OCI-LY7 (cell line): ENCODE measurements around the gene KIF6. TPM values are rescaled to one million over a fixed set of nuclear protein-coding genes. Genes with fewer than 3 reads are reported as not detected.
A peak's percentile ranks its signal among the peaks of the same experiment; 100 is the strongest.

Experiments
- BruUV-seq: library from RNA; stranded (reverse); fragments of 400-500 nt; replicated peaks from 2 replicates; lab custom pipeline; 2021; lab: Mats Ljungman, UMichigan
- CTCF ChIA-PET: fragments of 300-600 bp; sonication (Branson Sonifier 250); formaldehyde crosslinking; loops from one replicate; lab custom pipeline; 2022; ENCODE audit warnings: antibody characterized with exemption; ENCODE audit not compliant: unreplicated experiment; lab: Charles Lee
- POLR2A ChIA-PET: fragments of 300-600 bp; sonication (Branson Sonifier 250); formaldehyde crosslinking; loops from one replicate; lab custom pipeline; 2022; ENCODE audit warnings: antibody characterized with exemption; lab: Charles Lee
- DNase-seq: peaks from one replicate; pipeline ENCODE4 v3.0.0-alpha.2; 2015; ENCODE audit warnings: low spot score
- H2AFZ ChIP-seq: fragments of 200-600 bp; sonication (generic), shearing (Covaris generic); 2 replicates; pipeline ENCODE4 v1.6.1; 2014; ENCODE audit warnings: mild to moderate bottlenecking, antibody characterized with exemption, low read length, moderate library complexity
- H3K27ac ChIP-seq: fragments of 200-600 bp; sonication (generic); 2 replicates; pipeline ENCODE4 v1.5.1; 2014; ENCODE audit warnings: mixed run types, low read depth, mild to moderate bottlenecking, moderate library complexity, low read length, inconsistent platforms; ENCODE audit not compliant: poor library complexity, severe bottlenecking
- H3K36me3 ChIP-seq: fragments of 200-600 bp; sonication (generic); 2 replicates; pipeline ENCODE4 v1.6.1; 2014; ENCODE audit warnings: mild to moderate bottlenecking, antibody characterized with exemption, low read length, moderate library complexity, mixed read lengths; ENCODE audit not compliant: insufficient read depth
- H3K4me1 ChIP-seq: fragments of 200-600 bp; sonication (generic); 2 replicates; pipeline ENCODE4 v1.5.1; 2014; ENCODE audit warnings: mild to moderate bottlenecking, low read length; ENCODE audit not compliant: insufficient read depth, poor library complexity, severe bottlenecking
- H3K4me2 ChIP-seq: fragments of 200-600 bp; sonication (generic); 2 replicates; pipeline ENCODE4 v1.6.1; 2014; ENCODE audit warnings: mild to moderate bottlenecking, low read length
- H3K4me3 ChIP-seq: fragments of 200-600 bp; sonication (generic); 2 replicates; pipeline ENCODE4 v1.5.1; 2014; ENCODE audit warnings: mild to moderate bottlenecking, low read depth, low read length; ENCODE audit not compliant: poor library complexity, severe bottlenecking
- H3K79me2 ChIP-seq: fragments of 200-600 bp; sonication (generic); 2 replicates; pipeline ENCODE4 v1.6.1; 2016; ENCODE audit warnings: low read depth, mild to moderate bottlenecking, low read length, moderate library complexity, mixed read lengths; ENCODE audit not compliant: insufficient read depth
- H3K9me2 ChIP-seq: fragments of 200-600 bp; sonication (generic); 2 replicates; pipeline ENCODE4 v1.6.1; 2016; ENCODE audit warnings: mild to moderate bottlenecking, low read length, mixed read lengths; ENCODE audit not compliant: insufficient read depth
- H3K9me3 ChIP-seq: fragments of 200-600 bp; sonication (generic); 2 replicates; pipeline ENCODE4 v1.6.1; 2014; ENCODE audit warnings: mild to moderate bottlenecking, mixed run types, low read length, mixed read lengths
- H4K20me1 ChIP-seq: fragments of 200-600 bp; sonication (generic); 2 replicates; pipeline ENCODE4 v1.6.1; 2014; ENCODE audit warnings: mild to moderate bottlenecking, antibody characterized with exemption, low read length, moderate library complexity, mixed read lengths; ENCODE audit not compliant: insufficient read depth
- CTCF ChIP-seq: fragments of 200-600 bp; sonication (generic); conservative IDR thresholded peaks from 2 replicates; pipeline ENCODE4 v1.5.1; 2014; ENCODE audit warnings: mild to moderate bottlenecking, antibody characterized with exemption, low read length, moderate library complexity, mixed read lengths
- EZH2phosphoT487 ChIP-seq: fragments of 200-600 bp; sonication (generic); IDR thresholded peaks from 2 replicates; pipeline ENCODE4 v1.6.1; 2018; ENCODE audit warnings: low read depth, borderline replicate concordance, mild to moderate bottlenecking, mixed run types, antibody characterized with exemption, low read length, moderate library complexity, mixed read lengths
- intact Hi-C: fragments of 100-400 bp; cut with micrococcal nuclease; formaldehyde crosslinking; loops from one replicate; pipeline ENCODE4 v1.10.0; 2022; ENCODE audit not compliant: unreplicated experiment
- total RNA-seq, 2 experiments: library from RNA; depleted of rRNA in 1 of 2; stranded (reverse); fragments of >200 nt in 1 of 2; shearing (Covaris generic) in 1 of 2; gene quantifications; 2 replicates each; pipeline ENCODE4 v1.2.3, GENCODE V29; 2014 to 2022

Gene KIF6
- total RNA-seq, 2 experiments from 2014 or later, result not detected

GRCh38 chr6:39665861-39666260 lies 59.3 kb downstream of the KIF6 start:
- intact Hi-C loops, result no loop called here

GRCh38 chr6:39664173-39664572 lies 61.0 kb downstream of the KIF6 start:
- 0 out of 2 replicates have a peak, but pooled peaks have one; percentile 26 for TF ChIP-seq CTCF
- TF ChIP-seq EZH2phosphoT487, result no peak

More at GRCh38 chr6:39665861-39666260, 59.3 kb downstream of the KIF6 start:
- BruUV-seq, result no TSS peak
- no peak for DNase-seq
- H3K4me2 ChIP-seq, result no peak overlapping the region
- no peaks in the 10 kb centered on the region for H3K9me2 ChIP-seq
- TF ChIP-seq EZH2phosphoT487, result no peak
- no peak for TF ChIP-seq CTCF
- no peak overlapping the region for H2AFZ ChIP-seq
- H3K4me1 ChIP-seq, result no peaks in the 10 kb centered on the region
- H3K79me2 ChIP-seq, result no peaks in the 10 kb centered on the region
- CTCF ChIA-PET, result no interaction called here
- no peaks in the 10 kb centered on the region for H3K9me3 ChIP-seq
- H3K36me3 ChIP-seq, result no peaks in the 10 kb centered on the region
- no peaks in the 10 kb centered on the region for H4K20me1 ChIP-seq
- POLR2A ChIA-PET, result no interaction called here
- H3K27ac ChIP-seq, result no peak overlapping the region
- no peak overlapping the region for H3K4me3 ChIP-seq

GRCh38 chr6:39657355-39658135 lies 67.7 kb downstream of the KIF6 start:
- H3K4me2 ChIP-seq, result no peak overlapping the region
- no peak overlapping the region for H3K27ac ChIP-seq
- H3K36me3 ChIP-seq, result no peaks in the 10 kb centered on the region
- H3K9me3 ChIP-seq, result no peaks in the 10 kb centered on the region
- H3K9me2 ChIP-seq, result no peaks in the 10 kb centered on the region
- no peak for DNase-seq
- ChIA-PET POLR2A (interaction anchor here (1.2 kb wide), 1 partner anchor 56 kb away, joined by 3 read pairs; no protein-coding TSS in a partner anchor), CTCF (no interaction called here)
- H2AFZ ChIP-seq, result no peak overlapping the region
- no peak for TF ChIP-seq CTCF
- no peak for TF ChIP-seq EZH2phosphoT487
- no TSS peak for BruUV-seq
- H3K79me2 ChIP-seq, result no peaks in the 10 kb centered on the region
- no peak overlapping the region for H3K4me3 ChIP-seq
- H4K20me1 ChIP-seq, result no peaks in the 10 kb centered on the region
- no peaks in the 10 kb centered on the region for H3K4me1 ChIP-seq
- intact Hi-C loops, result no loop called here

More at GRCh38 chr6:39664173-39664572, 61.0 kb downstream of the KIF6 start:
- no peaks in the 10 kb centered on the region for H3K4me1 ChIP-seq
- no peak overlapping the region for H3K4me2 ChIP-seq
- H3K36me3 ChIP-seq, result no peaks in the 10 kb centered on the region
- DNase-seq, result no peak
- no peaks in the 10 kb centered on the region for H4K20me1 ChIP-seq
- H3K79me2 ChIP-seq, result no peaks in the 10 kb centered on the region
- H3K9me3 ChIP-seq, result no peaks in the 10 kb centered on the region
- H3K9me2 ChIP-seq, result no peaks in the 10 kb centered on the region
- CTCF ChIA-PET, result no interaction called here
- H3K27ac ChIP-seq, result no peak overlapping the region
- H2AFZ ChIP-seq, result no peak overlapping the region
- intact Hi-C loops, result no loop called here
- no peak overlapping the region for H3K4me3 ChIP-seq
- no TSS peak for BruUV-seq
- POLR2A ChIA-PET, result no interaction called here
